Panc1 (cell line): ENCODE measurements around the gene GMEB2. TPM values are rescaled to one million over a fixed set of nuclear protein-coding genes. Genes with fewer than 3 reads are reported as not detected.

Experiments
- ATAC-seq: fragments of 200-7000 bp; cut with Tn5 transposase; 2 replicates; pipeline ENCODE4 v1.9.1; 2020; ENCODE audit warnings: mild to moderate bottlenecking, moderate library complexity
- BruUV-seq: library from RNA; stranded (reverse); fragments of 400-500 nt; replicated peaks from 2 replicates; lab custom pipeline; 2021; lab: Mats Ljungman, UMichigan
- CTCF ChIA-PET: fragments of 300-600 bp; sonication (Branson Sonifier 250); formaldehyde crosslinking; loops from one replicate; lab custom pipeline; 2022; ENCODE audit warnings: antibody characterized with exemption; lab: Charles Lee
- POLR2A ChIA-PET: fragments of 300-600 bp; sonication (Branson Sonifier 250); formaldehyde crosslinking; loops from one replicate; lab custom pipeline; 2022; ENCODE audit warnings: antibody characterized with exemption; lab: Charles Lee
- DNase-seq: peaks from one replicate; pipeline ENCODE4 v3.0.0-alpha.2; 2010; ENCODE audit warnings: low read depth, low spot score
- H3K27ac ChIP-seq: 2 replicates; pipeline ENCODE4 v1.5.1; 2011; ENCODE audit warnings: mild to moderate bottlenecking, low read length, inconsistent platforms
- H3K27me3 ChIP-seq: fragments of 200-500 bp; sonication (Bioruptor generic); 2 replicates; pipeline ENCODE4 v1.6.0; 2014; ENCODE audit warnings: low read length, inconsistent platforms; ENCODE audit not compliant: control insufficient read depth, insufficient read depth
- H3K36me3 ChIP-seq: fragments of 200-500 bp; sonication (Bioruptor generic); 2 replicates; pipeline ENCODE4 v1.5.1; 2014; ENCODE audit warnings: inconsistent platforms, mild to moderate bottlenecking, low read length, moderate library complexity; ENCODE audit not compliant: control insufficient read depth, insufficient read depth
- H3K4me1 ChIP-seq: 2 replicates; pipeline ENCODE4 v1.5.1; 2011; ENCODE audit warnings: inconsistent platforms, mild to moderate bottlenecking, low read length, moderate library complexity; ENCODE audit not compliant: control insufficient read depth, insufficient read depth
- H3K4me3 ChIP-seq, 2 experiments: 2 replicates each; pipeline ENCODE4 v1.5.1; 2011 to 2012; ENCODE audit warnings: low read depth in 2 of 2, low read length in 2 of 2, mild to moderate bottlenecking in 2 of 2, inconsistent platforms in 1 of 2, moderate library complexity in 1 of 2
- H3K9me3 ChIP-seq: fragments of 200-500 bp; sonication (Bioruptor generic); 2 replicates; pipeline ENCODE4 v1.5.1; 2014; ENCODE audit warnings: low read depth, mild to moderate bottlenecking, inconsistent platforms, low read length, moderate library complexity; ENCODE audit not compliant: control insufficient read depth, insufficient read depth
- CTCF ChIP-seq: fragments of 450-650 bp; IDR thresholded peaks from 2 replicates; pipeline ENCODE4 v1.5.1; 2017; ENCODE audit warnings: mild to moderate bottlenecking
- POLR2AphosphoS5 ChIP-seq: IDR thresholded peaks from 2 replicates; pipeline ENCODE4 v1.6.1; 2012; ENCODE audit warnings: mild to moderate bottlenecking, low read depth, low read length, moderate library complexity
- REST ChIP-seq, 2 experiments: IDR thresholded peaks; 2 replicates each; pipeline ENCODE4 v1.6.1; 2011 to 2012; ENCODE audit warnings: low read depth in 2 of 2, control low read depth in 1 of 2, low read length in 1 of 2, mild to moderate bottlenecking in 1 of 2, moderate library complexity in 1 of 2; ENCODE audit not compliant: insufficient read depth in 1 of 2
- SIN3A ChIP-seq: IDR thresholded peaks from 2 replicates; pipeline ENCODE4 v1.6.1; 2012; ENCODE audit warnings: low read depth, mild to moderate bottlenecking, low read length, moderate library complexity, borderline replicate concordance; ENCODE audit not compliant: insufficient read depth
- TCF7L2 ChIP-seq: IDR thresholded peaks from 2 replicates; pipeline ENCODE4 v1.6.1; 2011; ENCODE audit warnings: mild to moderate bottlenecking, low read depth, low read length, inconsistent platforms
- in situ Hi-C: cut with HindIII; loops from 2 replicates; pipeline ENCODE4 v1.10.0; 2016; ENCODE audit warnings: low sequenced_read_pairs, low pct_unique_long_range_greater_than_20kb
- intact Hi-C: fragments of 100-400 bp; cut with micrococcal nuclease; formaldehyde crosslinking; loops from one replicate; pipeline ENCODE4 v1.10.0; 2022; ENCODE audit not compliant: unreplicated experiment
- total RNA-seq: library from RNA; stranded (reverse); gene quantifications from one replicate; pipeline ENCODE4 v1.2.1, GENCODE V29; 2021; ENCODE audit not compliant: unreplicated experiment

Gene GMEB2
- total RNA-seq, 1 experiment from 2014 or later, result 13.1 TPM

DNA sequence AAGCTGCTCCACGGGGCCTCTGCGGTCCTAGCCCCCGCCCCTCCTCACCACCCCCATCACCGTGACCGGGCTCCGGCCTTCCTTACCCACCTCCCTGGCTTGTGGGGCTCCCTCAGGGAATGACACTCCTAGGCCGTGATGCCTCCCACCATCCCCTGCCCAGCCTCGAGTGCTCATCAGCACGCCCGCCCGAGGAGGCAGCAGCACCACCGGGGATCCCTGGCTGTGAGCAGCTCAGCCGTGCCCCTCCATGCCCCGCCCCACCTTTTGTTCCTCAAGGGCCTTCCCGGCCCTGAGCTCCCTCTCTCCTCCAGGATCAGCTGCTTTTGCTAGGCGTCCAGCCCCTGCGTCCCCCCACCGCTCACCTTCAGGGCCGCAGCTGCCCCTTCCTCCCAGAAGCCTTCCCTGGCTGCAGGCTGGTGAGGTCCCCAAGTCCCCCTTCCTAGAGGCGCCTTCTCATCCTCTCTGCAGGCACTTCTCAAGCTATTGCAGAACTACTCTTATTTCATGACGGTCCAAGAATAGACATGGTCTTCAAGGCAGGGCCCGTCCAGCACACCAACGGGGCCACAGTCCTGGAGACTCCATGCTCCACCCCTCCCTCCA lies 69.9 kb downstream of the GMEB2 start:
- in situ Hi-C loops (no loop called here), intact Hi-C loops (no loop called here)
- no peaks in the 10 kb centered on the region for H3K36me3 ChIP-seq
- no peak overlapping the region for H3K4me3 ChIP-seq
- no peaks in the 10 kb centered on the region for H3K27me3 ChIP-seq
- H3K9me3 ChIP-seq, result no peaks in the 10 kb centered on the region
- H3K27ac ChIP-seq, result no peak overlapping the region
- peaks cover 8% of the 10 kb centered on the region for H3K4me1 ChIP-seq
- POLR2A ChIA-PET, result no interaction called here
- TF ChIP-seq POLR2AphosphoS5, result no peak
- no peak for TF ChIP-seq TCF7L2
- BruUV-seq, result no TSS peak
- CTCF ChIA-PET, result no interaction called here
- ATAC-seq, result no peak
- no peak for DNase-seq

- CTCF ChIA-PET, result no interaction called here
These were observed 71.1 kb downstream of the GMEB2 start for GRCh38 chr20:63555661-63556381.

More at GRCh38 chr20:63555661-63556381, 71.1 kb downstream of the GMEB2 start:
- intact Hi-C loops (no loop called here), in situ Hi-C loops (no loop called here)
- Histone ChIP-seq H3K9me3 (no peaks in the 10 kb centered on the region), H3K27me3 (no peaks in the 10 kb centered on the region), H3K27ac (no peak overlapping the region), H3K4me1 (peaks cover 8% of the 10 kb centered on the region), H3K4me3 (no peak overlapping the region), H3K36me3 (no peaks in the 10 kb centered on the region)
- no TSS peak for BruUV-seq
- POLR2A ChIA-PET, result no interaction called here
- no peak for DNase-seq
- ATAC-seq, result no peak
- no peak for TF ChIP-seq CTCF
- TF ChIP-seq SIN3A, result no peak
- TF ChIP-seq TCF7L2, result no peak
- TF ChIP-seq REST (IDR thresholded peaks at IDR 0.05; ENCODE audit: insufficient read depth in 1 of 2, low read depth in 2 of 2, low read length in 1 of 2), result no peak
- no peak for TF ChIP-seq POLR2AphosphoS5
